RPMI7951 (cell line): ENCODE data around the gene RASGRF2. TPM values are rescaled to one million over a fixed set of nuclear protein-coding genes. Genes with fewer than 3 reads are reported as not detected.
A peak's percentile ranks its signal among the peaks of the same experiment; 100 is the strongest.

Source experiments
- DNase-seq: peaks from one replicate; pipeline ENCODE4 v3.0.0-alpha.2; 2012; ENCODE audit warnings: low read depth
- total RNA-seq: library from RNA; depleted of rRNA; stranded (reverse); fragments of >200 nt; shearing (Covaris generic); gene quantifications from 2 replicates; pipeline ENCODE4 v1.2.3, GENCODE V29; 2014

Gene RASGRF2
- total RNA-seq, 1 experiment from 2014 or later, result 0.72 TPM

DNA sequence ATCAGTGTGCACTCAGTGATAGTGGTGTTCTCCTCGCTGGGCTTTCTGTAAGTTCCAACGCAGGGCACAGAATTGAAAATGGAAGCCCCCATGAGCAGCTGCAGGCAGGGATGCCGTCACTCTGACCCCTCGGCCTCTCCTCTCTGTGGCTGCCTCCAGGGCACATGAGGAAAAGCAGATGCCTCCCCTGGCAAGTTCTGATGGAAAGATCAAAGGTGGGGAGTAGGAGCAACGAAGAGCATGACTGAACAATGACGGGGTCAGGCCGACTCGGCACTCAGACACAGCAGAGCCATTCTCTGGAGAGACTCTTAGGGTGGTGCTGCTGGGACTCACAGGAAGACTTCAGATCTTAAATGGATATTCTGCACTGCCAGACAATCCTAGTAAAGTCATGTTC is 207.4 kb downstream of the RASGRF2 start:
- no peak for DNase-seq

DNA sequence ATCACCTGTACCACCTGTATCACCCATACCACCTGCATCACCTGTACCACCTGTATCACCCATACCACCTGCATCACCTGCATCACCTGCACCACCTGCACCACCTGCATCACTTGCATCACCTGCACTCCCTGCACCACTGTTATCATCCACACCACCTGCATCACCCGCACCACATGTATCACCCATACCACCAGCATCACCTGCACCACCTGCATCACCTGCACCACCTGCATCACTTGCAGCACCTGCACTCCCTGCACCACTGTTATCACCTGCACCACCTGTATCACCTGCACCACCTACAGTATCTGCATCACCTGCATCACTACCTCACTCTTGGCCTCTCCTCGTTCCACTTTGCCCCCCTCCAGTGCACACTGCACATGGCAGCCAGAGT is 209.8 kb downstream of the RASGRF2 start:
- no peak for DNase-seq

DNA sequence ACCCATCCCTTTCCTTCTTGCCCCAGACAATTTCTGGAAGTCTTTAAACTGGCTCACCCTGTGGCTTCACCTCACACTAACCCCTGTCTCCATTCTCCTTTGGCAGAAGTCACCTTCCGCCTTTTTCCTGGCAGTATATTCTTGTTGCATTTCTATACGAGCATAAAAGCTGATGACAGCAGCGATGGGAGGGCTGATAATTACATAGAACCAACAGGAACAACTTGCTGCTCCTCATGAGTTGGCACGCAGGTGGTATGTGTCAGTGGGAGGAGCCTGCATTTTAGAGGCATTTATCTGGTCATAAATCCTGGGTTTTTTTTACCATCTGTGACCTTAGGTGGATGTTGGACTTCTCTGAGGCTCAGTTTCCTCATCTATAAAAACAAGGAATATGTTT is 211.6 kb downstream of the RASGRF2 start:
- DNase-seq, result no peak

DNA sequence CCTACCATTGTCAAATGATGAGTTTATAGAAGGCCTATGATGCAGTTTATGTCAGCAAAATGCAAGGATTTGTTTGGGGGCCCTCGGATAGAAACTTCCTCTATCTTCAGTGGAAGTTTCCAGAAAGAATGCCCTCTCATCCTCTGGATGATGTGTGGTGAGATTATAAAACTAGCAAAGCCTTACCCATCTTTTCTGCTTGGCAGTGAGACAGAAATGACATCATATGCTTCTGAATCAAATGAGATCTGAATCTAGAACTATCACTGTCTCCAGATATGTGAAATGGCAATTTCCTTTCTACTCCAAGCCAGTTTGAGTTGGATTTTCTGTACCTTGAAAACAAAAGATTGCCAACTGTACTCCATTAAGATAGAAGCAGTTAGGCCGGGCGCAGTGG is 212.5 kb downstream of the RASGRF2 start:
- DNase-seq, result no peak

DNA sequence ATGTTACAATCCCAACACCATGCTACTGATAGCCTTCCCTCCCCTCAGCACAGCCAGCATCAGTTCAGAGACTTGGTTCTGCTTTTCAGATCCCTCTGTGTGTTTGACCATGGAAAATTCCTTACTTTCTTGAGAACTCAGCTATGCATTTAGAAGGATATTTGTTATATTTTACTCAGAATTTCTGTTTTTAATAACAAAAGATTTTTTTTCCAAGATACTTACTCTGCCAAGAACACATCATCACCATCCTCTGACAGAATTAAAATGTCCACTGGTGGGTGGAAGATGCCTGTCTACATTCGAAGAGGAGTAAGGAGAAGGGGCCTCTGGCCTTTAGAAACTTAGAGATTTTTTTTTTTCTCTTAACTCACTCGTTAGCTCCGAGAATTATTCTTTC is 216.9 kb downstream of the RASGRF2 start:
- DNase-seq, result no peak

DNA sequence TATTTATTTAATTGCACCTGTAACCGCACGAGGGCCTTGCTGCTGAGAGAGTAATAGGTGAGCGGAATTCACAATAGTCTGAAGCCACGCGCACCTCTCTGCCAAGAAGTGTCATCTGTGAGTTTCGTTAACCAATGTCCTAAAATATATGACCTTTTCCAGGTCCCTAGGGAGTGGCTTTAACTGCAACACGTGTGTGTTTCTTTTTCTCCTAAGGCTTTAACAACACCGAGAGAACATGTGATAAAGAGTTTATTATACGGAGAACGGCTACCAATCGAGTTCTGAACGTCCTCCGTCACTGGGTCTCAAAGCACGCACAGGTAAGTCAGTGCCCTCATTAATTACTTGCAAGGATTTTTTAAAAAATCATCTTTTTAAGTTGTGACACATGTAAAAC is 219.8 kb downstream of the RASGRF2 start:
- DNase-seq, result no peak

DNA sequence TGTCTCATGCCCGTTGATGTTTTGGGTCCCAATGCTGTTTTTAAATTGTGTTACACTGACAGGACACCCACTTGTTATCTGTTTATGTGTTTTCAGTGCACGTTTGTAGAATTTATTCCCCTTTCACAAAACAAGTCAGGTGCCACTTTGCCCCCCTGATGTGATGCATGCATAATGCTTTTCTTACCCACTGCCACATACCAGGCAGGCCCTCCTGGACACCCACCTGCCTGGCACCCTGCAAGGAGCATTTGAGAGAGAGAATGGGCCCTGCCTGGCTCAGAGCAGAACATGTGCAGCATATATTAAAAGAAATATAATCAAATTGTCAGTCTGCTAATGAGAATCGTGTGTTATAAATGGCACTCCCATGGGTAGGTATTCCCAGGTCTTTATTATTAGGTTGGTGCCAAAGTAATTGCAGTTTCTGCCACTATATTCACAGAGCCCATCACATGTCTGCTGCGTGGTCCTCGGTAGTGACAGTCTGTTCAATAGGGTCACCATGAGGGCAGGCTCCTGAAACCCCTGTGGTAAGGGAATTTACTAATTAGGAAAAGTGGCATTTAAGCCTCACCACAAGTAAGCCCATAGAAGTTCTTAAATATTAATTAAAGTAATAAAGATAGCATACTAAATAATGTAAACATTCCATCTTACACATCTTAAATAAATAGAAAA is 220.8 kb downstream of the RASGRF2 start:
- DNase-seq, result no peak

DNA sequence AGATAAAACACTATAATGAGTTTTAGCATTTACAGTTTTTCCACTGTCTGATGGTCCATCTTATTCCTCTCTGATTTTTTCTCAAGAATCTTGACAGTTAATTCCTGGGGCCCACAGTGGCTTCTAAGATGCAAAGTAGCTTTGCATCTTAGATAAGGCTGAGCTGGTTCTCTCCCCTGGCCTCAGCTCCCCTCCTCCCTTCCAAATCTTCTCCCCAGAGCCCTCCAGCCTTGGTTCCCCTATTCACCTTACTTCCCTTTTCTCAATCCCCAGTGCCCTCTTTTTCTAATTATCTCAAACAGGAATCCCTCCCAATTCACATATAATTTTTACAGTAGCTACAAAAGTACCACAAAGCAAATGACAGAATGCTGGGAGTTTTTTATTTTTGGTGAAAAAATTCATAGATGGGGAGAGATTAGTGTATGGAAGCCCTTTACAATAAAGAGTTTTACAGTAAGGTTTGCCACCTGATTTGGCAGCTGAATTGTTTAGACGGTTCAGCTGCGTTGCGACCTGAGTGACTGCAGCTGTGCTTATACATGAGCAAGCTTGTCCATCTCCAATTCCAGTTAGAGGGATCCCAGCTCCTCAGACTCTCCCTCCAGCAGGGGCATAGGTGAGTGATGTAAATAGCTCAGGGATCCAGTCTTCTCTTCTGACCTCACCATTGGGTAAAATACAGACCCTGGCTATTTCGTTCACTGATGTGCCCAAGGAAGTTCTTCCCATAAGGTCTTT is 221.6 kb downstream of the RASGRF2 start:
- DNase-seq, result no peak

DNA sequence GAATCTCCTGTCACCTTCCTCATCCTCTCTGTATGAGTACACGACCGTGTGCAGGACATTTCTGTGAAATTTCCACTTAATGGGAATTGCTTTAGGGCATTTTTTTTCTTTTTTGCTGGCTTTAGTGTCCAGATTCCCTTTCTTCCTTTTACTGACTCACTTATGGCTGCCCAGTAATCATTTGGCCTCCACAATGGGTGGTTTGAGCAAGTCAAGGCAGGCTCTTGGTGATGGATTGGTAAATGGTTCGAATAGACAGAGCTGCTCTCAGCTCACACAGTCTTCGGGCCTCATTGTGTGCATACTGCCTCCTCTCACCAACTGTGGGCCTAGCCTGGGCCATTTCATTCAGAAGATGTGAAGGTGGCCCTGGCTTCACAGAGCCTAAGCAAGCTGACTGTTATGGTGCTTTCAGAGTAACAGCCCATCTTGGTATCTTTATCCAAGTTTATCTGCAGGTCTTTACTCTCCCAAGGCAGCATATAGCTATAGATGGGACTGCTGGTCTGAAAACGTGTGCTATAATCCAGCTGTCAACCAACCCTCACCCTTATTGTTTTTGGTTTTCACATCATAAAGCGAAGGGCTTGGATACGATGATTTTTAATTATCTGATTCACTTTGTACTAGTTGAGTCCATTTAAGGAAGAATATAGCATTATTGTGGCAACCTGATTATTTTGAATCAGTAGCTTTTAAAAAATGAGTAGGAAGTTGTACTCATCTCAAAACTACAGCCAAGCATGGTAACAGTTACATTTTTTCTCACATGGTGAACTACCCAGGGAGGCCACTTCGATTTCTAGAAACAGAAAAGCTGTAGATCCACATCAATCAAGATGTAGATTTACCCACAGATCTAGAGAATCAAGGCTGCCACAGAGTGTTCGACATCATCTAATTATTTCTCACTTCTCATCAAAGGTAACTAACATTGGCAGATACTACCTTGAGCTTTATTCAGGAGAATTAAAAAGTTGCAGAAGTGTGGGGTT is 222.5 kb downstream of the RASGRF2 start:
- no peak for DNase-seq

DNA sequence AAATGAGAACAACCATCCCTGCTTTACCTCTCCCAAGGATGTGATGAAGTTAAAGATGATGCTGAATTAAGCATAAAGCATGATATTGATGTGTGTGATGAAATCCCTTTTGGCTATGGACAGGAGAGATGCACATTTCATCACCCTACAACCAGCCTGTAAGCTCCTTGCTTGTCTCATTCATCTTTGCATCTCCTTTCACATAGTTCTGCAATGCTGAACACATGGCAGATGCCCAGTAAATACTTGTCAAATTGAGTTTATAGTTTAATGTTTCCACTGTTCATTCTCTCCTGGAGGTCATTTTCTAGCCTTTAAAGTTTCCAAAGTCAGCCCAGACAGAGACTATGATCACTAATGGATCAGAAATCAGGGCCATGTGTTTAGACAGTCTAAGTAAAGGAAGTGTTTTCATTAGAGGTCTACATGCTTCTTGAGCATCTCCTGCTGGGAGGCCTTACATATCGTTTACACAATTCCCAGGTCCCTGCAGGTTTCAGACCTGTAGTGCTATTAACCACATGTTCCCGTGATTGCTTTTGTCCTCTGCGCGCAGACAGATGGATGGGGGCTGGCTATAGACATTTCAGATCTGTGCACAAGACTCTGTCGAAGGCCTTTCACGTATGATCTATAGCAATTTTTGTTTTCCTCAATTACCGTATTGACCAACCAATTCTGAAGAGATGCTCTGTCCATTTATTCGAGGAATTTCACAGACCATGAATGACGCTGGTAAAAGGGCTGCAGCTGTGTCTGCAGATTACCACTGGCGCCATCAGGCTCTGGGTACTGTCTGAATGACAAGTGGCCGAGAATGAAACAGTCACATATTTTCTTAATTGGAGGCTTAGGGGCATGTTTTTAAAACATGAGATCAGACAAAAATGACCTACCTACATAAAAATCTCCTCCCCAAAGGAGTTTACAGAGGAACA is 223.9 kb downstream of the RASGRF2 start:
- no peak for DNase-seq

DNA sequence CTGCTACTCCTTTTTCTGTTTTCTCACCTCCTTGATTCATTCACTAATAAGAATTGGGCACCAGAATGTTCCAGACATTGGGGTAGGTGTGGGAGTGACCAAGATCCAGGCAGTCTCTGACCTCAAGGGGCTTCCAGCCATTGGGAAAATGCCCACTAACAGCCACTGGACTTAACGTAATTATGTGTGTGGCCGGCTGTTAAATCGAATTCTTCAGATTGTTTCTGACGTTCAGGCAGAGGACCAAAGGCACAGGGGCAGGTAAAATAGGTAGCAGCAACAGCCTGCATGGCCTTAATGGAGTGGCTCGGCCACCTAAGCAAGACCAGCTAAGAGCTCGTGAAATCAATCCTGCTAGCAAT is 224.6 kb downstream of the RASGRF2 start:
- no peak for DNase-seq

DNA sequence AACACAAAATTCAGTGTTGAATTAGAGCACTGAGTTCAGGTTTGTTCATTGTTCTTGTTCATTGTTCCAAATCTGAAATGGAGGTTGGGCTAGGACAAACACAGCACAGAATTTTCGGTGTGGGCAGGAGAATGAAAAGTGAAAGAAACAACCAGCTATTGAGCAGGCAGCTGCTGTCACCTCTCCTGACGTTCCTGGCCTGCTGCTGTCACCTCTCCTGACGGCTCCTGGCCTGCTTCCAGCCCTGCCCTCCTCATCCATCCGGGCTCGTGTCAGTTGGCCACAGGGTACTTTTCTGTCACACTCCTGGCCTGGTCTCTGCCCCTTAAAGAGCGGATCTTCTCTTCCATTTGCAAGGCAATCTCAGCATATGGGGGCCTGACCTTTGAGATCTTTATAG is 227.7 kb downstream of the RASGRF2 start:
- no peak for DNase-seq

DNA sequence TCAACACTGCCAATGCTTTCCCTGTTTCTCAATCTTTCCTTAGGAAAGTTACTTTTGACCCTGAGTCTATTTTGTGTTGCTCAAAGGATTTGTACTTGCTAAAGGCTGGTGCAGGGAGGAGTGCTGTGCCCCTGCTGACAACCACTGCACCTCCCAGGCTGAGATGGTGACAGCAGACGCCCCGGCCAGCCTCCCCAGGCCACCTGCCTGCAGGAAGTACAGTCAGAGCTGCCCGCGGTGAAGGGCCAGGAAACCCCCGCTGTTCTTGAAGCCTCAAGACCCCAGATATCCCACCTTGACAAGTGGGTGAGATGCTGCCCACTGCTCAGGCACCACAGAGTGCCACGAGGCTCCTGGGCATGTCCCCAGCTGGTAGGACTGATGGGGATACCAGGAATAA is 228.8 kb downstream of the RASGRF2 start:
- DNase-seq, result no peak

DNA sequence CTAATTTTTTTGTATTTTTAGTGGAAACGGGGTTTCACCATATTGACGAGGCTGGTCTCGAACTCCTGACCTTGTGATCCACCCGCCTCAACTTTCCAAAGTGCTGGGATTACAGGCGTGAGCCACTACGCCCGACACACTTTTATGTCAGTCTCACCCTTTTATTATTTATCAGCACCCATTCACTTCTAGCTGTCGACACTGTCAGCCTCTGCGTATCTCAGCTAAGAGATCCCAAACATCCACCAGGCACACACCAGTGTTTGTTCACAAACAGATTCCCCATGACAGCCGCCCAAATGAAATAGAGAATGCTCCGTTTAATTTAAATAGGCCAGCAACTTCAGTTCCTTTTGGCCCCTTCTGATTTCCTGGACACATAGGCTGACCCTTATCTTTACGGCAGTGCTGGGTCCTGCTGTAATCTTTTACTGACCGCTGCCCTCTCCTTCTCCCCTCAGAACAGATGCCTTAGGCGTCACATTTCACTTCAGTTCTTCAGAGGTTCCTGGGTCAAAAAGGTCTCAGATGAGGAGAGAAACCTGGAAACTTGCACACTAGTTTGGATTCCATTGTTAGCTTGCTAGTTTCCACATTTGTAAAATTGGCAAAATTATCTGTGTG is 229.8 kb downstream of the RASGRF2 start:
- DNase-seq, result no peak

DNA sequence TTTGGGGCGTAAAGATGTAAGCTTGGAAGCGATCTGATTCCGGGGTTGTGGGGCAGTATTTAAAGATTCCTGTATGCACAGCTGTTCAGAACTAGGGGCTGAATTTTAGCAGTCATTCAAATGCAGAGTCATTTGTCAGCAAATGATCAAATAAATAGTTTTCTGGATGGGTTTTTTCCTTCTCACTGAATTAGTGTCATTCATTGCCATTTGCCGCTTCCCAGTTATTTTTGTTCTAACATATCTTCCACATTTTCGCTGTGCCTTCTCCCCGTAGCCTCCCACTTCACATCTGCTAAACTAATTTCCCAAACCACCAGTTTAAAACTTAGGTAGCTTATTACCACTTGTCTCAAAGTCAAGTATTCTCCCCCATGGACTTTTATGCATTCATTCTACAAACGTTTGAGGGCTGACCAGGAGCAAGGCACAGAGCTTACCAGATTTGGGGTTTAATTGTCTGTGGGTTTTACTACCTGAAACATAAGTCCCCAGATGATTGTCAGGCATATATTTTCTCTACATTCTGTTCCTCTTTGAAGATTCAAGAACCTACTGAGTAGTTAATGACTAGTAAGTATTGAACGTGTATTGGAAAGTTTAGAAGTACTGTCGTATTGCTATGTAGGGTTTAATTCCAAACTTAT is 231.7 kb downstream of the RASGRF2 start:
- DNase-seq, result no peak

DNA sequence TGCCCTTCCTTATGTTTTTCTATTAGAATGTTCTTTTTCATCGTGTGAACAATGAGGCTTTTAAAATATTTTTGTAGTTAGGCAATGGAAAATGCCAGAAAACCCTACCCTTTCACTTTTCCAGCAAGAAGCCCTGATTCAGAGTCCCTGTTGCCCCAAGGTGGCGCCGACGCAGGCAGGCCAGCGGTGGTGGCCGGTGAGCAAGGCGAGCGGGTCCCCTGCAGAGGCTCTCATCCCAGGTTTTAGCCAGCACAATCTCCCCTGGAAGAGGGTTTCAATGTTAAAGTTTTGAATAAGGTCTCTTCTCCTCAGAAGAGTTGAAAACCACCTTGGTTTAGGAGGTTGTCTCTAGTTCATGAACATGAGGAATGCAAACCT is 232.2 kb downstream of the RASGRF2 start:
- no peak for DNase-seq

DNA sequence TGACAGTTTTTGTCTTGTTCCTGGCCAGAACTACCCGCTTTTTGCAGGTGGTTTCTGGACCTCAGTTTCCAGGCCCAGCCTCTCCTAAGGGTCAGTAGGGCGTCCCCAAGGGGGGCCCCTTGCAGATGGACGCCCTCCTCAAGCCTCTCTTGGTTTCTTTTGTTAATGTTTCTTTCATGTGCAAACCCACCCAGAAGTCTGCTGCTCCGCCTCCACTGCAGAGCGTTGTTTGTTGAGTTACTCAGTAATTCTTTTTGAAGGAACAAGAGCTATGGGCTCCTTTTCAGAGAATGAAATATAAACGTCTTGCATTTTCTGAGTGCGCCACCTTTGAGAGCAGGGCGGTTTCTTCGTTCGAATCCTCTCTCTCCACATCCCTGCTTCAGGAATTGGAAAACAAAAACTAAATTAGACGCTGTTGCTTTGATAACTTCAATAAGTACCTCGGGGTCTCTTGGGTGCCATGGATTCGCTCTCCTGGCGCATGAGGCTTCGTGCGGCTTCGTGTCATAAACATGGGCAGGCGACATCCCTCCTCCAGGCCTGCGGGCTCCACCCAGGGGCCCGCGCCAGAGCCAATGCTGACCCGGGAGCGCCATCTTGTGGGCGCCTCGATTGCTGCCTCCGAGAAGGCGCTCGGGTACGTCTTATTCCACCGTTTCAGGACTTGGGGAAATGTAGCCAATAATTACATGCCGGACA is 234.6 kb downstream of the RASGRF2 start:
- peak; percentile 67 for DNase-seq

DNA sequence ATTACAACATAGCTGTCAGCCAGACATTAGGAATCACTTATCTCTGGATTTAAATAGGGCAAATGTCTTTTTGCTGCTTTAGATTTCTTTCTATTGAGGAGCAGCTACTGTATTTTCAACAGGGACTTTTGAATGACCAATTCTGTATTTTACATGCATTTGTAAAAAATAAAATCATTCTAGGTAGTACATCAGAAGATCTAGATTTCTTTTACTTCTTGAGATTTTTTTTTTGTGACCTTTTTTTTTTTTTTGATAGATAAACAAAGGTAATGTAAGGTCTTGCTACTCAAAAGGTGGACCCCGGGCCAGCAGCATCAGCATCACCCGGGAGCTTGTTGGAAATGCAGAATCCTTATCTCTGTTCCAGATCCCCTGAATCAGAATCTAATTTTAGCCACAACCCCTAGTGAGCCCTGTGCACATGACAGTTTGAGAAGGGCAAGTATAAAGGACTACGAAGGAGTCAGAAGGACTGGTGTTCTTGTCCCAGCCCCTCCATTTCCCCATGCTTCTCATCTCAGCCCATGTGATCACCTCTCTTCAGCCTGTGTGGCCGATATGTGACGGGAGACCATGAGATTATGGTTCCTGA is 235.3 kb downstream of the RASGRF2 start:
- DNase-seq, result peak; percentile 15

DNA sequence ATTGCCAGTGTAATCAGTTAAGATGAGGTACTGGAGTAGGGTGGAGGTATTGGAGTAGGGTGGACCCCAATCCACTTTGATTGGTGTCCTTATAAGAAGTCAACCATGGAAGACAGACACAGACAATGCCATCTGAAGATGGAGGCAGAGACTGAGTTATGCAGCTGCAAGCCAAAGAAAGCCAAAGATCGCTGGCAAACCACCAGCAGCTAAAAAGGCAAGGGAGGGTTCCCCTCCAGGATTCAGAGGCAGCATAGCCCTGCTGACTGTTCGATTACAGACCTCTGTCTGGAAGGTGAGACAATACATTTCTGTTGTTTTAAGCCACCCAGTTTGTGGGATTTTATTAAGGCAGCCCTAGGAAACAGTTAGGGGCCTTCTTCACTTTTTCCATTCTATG is 242.5 kb downstream of the RASGRF2 start:
- peak; percentile 3 for DNase-seq
